Head of caudate nucleus (tissue), 42 donors: ENCODE data around the gene WDR86.
A peak's percentile ranks its signal among the peaks of the same experiment; 100 is the strongest.

Source experiments
- DNase-seq, 42 donors: peaks; one replicate each; pipeline versions ENCODE4 v3.0.0 to v3.0.0-alpha.2; 2020 to 2021; ENCODE audit warnings: mixed read lengths in 7 of 42
- intact Hi-C: fragments of 100-400 bp; cut with DNase I; formaldehyde crosslinking; loops from one replicate; pipeline ENCODE4 v1.15.0; 2022

WDR86 gene

DNA sequence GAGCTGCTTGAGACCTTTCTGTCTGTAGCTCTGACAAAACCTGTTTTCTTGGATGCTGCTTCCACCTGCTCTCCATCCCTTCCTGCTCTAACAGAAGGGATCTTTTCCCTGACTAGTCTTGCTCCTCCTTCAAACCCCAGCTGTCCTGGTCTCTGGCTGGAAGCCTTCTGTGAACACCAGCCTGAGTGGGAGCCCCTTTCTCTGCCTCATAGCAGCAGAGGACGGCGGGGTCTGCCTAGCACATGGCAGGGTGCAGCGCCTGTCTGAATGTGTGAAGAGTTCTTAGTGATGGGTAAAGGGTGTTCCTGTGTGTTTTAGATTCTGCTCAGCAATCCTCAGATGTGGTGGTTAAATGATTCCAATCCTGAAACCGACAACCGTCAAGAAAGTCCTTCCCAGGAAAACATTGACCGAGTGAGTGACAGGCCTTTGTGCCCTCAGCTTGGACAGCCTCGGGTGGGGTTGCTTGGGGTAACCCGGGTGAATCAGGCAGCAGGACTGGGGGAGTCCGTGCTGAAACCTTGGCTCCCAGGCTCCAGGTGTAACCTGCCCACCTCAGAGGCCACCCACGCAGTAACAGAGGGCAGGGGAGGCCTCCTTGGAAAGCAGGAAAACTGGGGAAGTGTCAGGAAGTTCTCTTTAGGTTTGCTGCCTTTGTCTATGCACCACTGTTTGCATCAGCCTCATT lies 34.2 kb downstream of the WDR86 start:
- no peak for DNase-seq
- intact Hi-C loops: no loop called here

DNA sequence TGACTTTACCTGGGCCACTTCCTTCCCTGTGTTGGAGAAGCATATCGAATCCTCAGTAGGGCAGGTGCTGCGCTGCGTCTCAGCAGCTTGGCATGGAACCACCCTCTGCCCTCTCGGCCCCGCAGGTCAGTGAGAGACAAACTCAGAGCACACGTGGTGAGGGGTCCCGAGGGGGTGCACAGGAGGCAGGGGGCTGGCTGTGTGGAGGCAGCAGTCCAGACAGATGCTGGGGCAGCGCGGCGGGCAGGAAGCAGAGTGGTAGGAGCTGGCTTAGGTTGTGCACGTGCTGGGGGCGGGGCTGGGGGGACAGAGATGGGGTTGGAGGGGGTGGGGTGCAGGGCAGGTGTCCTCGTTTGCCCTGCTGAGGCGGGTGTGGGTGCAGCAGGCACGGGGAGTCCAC lies 35.1 kb downstream of the WDR86 start:
- intact Hi-C loops: no loop called here
- DNase-seq: no peak

DNA sequence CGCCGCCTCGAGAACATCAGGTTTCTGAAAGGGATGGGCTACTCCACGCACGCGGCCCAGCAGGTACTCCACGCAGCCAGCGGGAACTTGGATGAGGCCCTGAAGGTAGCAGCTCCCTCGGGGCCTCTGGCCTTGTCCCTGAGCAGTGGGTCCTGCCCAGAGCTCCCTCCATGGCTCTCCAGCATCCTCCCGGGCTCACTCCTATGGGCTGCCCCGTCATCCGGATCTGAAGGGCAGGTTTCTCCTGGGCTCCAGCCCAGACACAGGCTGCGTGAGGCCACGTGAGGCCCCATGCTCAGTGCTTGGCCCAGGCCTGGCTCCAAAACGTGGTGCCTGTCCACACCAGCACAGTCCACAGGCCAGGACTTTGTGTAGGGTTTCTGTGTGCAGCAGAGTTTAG lies 35.7 kb downstream of the WDR86 start:
- intact Hi-C loops: no loop called here
- peak in 2 of 42 donors; percentile 27 to 35 for DNase-seq

DNA sequence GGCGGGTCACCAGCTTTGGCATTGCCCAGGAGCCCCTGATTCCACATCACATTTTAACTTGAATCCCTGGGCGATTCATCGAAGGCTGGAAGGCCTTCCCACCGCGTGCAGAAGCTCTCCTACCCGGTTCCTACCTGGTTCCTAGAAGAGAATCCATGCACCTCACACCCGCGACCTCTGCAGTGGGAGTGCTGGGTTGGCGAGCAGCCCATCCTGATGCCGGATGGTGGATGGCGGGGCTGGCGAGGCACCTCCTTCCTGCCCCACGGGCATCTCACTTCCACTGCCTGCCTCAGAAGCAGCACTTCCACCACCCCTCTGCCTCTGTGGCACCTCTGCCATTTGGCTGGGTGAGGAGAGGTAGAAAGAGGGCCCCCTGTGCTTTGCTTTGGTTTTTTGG lies 36.2 kb downstream of the WDR86 start:
- peak in 2 of 42 donors; percentile 13 to 34 for DNase-seq
- intact Hi-C loops: no loop called here

DNA sequence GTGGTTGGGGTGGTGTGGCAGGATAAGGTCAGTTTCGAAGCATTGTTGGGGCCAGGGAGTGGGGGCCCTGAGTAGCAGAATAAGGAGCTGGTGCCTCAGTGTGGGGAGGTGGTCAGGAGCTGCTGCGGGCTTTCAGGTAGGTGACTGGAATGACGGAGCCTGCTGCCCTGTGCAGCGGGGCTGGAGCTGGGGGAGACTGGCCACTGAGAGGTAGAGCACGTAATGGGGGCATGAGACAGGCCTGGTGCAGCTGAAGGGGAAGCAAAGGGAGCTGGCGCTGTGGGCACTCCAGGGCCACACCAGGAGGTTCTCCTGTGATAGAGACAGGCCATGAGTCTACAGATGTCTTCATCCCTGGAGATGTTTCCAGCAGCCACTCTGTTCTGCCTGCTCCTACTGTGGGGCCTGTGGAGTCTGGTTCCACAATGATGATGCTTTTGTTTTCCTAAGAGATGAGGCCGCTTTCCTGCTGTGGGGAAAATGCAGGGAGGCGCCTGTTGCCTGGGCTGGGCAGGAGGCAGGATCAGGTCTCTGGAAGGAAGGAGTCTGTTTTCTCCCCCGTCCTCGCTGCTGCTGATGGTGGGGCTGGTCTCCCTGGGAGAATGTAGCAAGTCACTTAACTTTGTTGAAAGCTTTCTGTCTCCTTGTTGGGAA lies 37.1 kb downstream of the WDR86 start:
- intact Hi-C loops: no loop called here
- DNase-seq: peak in 2 of 42 donors; percentile 12 to 16

DNA sequence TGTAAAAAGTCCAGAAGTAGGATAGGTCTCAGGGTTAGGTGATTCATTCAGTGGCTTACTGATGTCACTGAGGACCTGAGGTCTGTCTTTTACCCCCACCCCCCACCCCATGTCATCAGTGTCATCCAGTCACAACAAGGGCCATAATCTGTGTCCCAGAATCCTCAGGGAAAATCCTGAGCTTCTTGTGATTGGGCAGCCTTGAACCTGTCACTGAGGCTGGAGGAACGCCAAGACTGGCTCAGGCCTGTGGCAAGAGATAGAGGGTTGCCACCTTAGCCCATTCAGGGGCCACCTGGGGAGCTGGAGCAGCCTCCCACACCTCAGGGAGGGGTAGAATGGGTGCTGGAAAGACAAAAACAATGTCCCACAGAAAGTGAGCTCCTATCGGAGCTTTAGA lies 38.6 kb downstream of the WDR86 start:
- peak in 4 of 42 donors; percentile 0 to 13 (median 6) for DNase-seq
- intact Hi-C loops: no loop called here

DNA sequence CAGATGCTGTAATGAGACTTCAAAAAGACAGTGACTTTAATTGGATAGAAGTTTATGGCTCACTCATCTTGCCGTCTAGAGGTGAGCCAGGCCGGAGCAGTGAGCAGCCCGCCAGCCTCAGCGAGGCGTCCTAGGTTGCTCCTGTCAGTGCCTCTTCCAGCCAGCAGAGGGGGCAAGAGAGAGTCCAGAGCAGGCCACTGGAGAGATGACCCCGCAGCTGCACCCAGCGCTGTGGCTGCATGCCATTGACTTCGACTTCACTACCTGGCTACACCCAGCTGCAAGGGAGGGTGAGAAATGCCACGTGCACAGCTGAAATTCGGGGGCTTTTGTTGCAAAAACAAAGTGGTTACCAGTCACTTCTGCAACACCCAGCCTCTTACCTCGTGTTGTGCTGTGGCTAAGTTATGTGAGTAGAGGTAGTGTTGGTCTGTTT lies 41.7 kb downstream of the WDR86 start:
- peak in 41 of 42 donors; percentile 56 to 90 (median 77) for DNase-seq
- intact Hi-C loops: loop anchor here (10.0 kb wide), 1 partner anchor 387 kb away; no protein-coding TSS in a partner anchor

DNA sequence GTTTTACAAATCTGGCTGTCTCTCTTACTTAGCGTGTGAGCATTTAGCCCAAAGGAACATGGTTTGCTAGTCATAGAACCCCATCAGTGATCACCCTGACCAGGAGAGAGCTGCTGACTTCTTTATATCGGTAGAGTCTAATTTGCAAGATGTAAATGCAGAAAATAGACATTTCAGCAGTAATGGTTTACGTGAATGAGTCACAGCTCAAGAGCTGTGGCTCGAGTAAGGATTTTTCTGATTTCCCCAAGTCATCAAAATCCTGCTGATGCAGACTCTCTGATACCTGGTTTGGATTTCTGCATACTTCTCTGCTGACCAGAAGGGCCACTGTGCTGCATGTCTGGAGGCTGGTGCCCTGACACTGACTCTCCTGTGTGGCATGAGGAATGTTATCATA lies 42.6 kb downstream of the WDR86 start:
- intact Hi-C loops: loop anchor here (10.0 kb wide), 1 partner anchor 388 kb away; no protein-coding TSS in a partner anchor
- DNase-seq: peak in 1 of 42 donors; percentile 9

DNA sequence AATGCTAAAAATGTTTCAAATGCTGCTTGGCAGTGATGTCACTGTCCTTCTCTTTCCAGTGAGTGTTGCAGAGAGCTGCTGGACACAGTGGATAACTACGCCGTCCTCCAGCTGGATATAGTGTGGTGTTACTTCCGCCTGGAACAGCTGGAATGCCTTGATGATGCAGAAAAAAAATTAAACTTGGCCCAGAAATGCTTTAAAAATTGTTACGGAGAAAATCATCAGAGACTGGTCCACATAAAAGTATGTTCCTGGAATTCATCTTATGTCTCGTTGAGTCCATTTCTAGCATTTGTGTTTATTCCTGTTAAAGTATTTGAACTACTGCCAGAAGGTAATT lies 43.0 kb downstream of the WDR86 start:
- DNase-seq: peak in 1 of 42 donors; percentile 6
- intact Hi-C loops: loop anchor here (10.0 kb wide), 1 partner anchor 388 kb away; no protein-coding TSS in a partner anchor

DNA sequence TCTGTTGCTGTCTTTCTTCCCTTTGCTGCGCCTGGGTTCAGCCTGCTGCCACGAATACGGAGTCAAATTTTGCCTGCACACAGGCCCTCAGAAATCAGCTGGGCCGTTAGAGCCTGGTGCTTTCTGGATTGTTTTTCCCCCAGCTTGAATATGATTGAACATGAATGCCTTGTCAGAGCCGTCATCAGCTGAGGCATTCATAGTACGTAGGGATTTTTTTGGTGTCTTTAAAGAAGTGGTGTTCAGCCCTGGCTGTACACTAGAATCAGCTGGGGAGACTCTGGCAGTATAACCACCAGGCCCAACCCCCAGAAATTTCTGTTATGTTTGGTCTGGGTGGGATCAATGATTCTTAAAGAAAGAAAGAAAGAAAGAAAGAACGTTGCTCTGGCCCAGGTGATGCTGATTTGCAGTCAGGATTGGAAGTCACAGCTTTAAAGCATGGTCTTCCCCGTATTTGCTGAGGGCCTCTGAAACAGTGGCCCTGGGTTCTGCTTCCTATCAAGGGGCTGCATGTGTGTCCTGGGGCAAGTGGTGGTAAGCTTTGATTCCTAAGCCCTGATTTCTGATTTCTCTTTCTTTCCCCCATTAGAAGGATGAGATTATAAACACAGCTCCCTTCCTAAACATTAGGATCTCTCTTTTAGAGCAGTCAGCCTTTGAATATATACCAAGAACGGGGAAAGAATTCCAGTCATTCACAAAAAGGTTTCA lies 43.5 kb downstream of the WDR86 start:
- intact Hi-C loops: loop anchor here (10.0 kb wide), 1 partner anchor 388 kb away; no protein-coding TSS in a partner anchor
- peak in 2 of 42 donors; percentile 31 to 36 for DNase-seq

DNA sequence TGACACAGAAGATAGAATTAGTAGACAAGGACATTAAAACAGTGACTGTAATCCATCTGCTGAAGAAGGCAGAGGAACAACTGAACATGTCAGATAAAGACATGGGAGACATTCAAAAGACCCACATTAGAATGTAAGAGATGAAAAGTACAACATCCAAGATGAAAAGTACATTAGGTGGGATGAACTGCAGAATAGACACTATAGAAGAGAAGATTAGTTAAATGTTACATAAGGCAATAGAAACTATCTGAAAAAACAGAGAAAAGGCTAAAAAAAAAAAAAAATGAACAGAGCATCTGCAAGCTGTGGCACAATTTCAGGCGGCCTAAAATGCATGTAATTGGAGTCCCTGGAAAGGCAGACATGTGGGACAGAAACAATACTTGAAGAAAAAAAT lies 46.7 kb downstream of the WDR86 start:
- intact Hi-C loops: loop anchor here (5.0 to 10.0 kb wide), 2 partner anchors 89 to 392 kb away; no protein-coding TSS in a partner anchor
- DNase-seq: no peak

DNA sequence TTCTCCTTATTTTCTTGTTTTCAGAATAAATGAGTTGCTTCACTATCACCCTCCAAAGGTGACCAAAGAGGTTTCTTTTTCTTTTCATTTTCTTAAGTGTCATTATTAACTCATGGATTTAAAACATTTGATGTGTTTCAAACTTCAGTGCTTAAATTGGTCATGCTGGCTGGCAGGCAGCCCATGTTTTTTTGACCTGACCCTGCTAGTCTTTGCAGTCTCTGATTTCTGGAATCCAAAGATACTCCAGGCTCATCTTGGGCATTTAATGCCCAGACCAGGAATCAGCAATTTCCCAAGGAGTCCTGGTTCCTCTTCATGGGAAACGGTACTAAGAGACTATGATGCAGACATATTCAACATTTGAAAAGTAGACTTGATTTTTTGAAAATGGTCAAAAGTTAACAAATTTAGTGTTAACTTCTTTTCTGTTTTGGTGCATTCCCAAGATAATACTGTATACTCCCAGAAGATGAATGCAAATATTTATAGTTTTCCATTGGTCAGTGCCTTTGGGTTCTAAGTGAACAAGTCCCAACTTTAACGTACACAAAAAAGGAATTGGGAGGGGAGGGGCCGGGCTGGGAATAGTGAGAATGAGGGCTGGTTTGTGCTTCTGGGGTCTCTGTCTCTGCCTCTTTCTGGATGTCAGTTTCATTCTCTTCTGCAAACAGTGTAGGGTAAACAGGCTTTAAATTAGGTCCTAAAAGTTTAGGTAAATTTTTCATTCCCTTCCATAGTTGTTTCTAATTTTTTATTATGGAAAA lies 48.5 kb downstream of the WDR86 start:
- DNase-seq: no peak
- intact Hi-C loops: loop anchor here (5.0 to 10.0 kb wide), 2 partner anchors 91 to 393 kb away; no protein-coding TSS in a partner anchor

DNA sequence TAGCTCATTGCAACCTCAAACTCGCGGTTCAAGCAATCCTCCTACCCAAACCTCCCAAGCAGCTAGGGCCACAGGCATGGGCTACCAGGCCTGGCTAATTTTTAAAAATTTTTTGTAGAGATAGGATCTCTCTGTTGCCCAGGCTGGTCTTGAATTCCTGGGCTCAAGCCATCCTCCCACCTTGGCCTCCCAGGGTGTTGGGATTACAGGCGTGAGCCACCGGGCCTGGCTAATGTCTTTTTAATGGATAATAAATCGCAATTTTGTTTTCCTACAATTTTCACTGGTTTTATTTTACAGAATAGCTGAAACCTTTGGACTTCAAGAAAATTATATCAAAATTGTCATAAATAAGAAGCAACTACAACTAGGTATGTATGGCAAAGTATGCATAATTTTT lies 57.3 kb downstream of the WDR86 start:
- no peak for DNase-seq
- intact Hi-C loops: loop anchor here (5.0 kb wide), 1 partner anchor 35 kb away; no protein-coding TSS in a partner anchor

DNA sequence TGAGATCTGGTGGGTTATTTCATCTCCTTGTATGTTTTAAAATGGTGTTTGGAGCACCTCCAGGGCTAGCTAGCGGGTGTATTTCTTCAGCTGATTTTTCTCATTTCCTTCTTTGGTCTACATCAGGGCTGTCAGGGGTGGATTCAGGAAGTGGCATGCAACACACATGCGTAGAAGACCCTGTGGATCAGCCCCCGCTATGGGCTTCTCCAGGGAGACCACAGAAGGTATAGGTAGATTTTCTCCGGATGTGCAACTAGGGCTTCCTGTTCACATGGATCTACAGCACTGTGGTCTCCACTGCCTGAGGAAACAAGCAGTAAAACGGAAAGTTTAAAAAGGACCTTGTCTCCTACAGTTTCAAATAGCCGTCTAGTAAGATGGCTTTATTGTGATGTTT lies 57.9 kb downstream of the WDR86 start:
- intact Hi-C loops: loop anchor here (5.0 kb wide), 1 partner anchor 35 kb away; no protein-coding TSS in a partner anchor
- no peak for DNase-seq

DNA sequence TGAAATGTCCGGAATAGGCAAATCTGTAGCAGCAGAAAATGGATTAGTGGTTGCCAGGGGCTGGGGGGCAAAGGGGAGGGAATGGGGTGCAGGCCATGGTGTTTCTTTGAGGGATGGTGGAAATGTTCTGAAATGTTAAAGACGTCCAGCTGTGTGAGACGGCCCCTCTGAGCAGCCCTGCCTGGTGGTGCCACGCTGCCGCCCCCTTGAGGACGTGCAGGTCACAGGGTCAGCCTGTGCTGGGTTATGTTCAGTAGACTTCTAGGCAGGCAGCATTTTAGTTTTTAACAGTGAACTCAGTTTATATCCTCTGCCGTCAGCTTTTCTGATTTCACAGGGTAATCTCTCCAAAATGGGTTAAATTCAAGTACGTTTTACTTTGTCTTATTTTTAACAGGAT lies 58.8 kb downstream of the WDR86 start:
- intact Hi-C loops: loop anchor here (5.0 kb wide), 1 partner anchor 34 kb away; no protein-coding TSS in a partner anchor
- no peak for DNase-seq

DNA sequence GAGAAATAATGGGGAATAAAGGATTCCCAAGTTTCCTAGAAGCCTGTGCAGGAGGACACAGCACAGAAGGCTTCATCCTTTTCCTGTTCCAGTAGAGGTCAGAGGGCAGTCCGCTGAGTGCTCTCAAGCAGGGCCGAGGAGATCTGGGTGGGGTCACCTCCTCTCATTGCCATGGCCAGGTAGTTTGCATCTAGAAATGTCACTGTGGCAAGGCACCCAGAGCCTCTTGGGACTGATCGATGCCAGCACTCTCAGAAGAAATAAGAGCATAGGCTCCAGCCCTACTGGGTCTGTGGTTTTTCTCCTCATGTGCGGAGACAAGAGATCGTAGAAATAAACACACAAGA lies 60.4 kb downstream of the WDR86 start:
- intact Hi-C loops: no loop called here
- no peak for DNase-seq

DNA sequence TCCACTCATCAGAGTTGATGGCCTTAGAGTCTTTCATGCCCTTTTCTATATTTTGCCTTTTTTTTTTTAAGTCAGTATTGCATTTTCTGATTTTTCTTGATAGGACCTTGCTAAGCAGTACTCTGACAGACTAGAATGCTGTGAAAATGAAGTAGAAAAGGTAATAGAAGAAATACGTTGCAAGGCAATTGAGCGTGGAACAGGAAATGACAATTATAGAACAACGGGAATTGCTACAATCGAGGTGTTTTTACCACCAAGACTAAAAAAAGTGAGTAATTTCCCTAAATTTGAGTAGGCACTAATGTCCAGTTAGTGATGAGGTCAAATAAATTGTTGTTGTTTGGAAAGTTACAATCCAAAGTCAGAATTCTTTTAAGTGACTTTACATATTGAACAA lies 60.9 kb downstream of the WDR86 start:
- intact Hi-C loops: no loop called here

DNA sequence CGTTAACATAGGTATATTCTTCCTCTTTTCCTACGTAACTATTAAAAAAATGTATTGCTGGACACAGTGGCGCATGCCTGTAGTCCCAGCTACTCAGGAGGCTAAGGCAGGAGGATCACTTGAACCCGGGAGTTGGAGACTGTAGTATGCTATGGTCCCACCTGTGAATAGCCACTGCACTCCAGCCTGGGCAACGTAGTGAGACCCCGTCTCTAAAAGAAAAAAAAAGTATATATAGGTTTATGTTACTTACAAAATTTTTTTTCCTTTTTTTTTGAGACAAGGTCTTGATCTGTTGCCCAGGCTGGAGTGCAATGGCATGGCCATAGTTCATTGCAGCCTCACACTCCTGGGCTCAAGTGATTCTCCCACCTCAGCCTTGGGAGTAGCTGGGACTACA lies 62.6 kb downstream of the WDR86 start:
- no peak for DNase-seq
- intact Hi-C loops: no loop called here

More for the DNA sequence above, 60.9 kb downstream of the WDR86 start:
- DNase-seq: no peak

DNA sequence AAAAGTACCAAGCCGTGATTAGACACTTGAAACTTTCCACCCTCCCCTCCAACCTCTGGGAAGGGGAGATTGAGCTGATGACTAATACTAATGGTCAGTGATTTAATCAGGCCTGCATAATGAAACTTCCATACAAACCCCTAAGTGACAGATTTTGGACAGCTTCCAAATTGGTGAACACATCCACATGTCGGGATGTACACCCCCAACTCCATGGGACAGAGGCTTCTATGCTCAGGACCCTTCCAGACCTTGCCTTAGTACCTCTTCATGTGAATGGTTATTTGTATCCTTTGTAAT lies 63.4 kb downstream of the WDR86 start:
- DNase-seq: no peak
- intact Hi-C loops: no loop called here
